Measurements from ENCODE around the gene GPRC6A. TPM values are rescaled to one million over a fixed set of nuclear protein-coding genes. Genes with fewer than 3 reads are reported as not detected.

GPRC6A gene
- polyA plus RNA-seq, 4 donors, result not detected

- 81 to 91% (median 82%) methylated on average over 2 of the region's 2 CpGs for WGBS, 3 donors
- no peaks in the 10 kb centered on the region for H3K27me3 ChIP-seq (ENCODE audit: control insufficient read depth in 3 of 3, insufficient read depth in 3 of 3, low read length in 3 of 3)
- no peaks in the 10 kb centered on the region for H3K4me1 ChIP-seq (ENCODE audit: control insufficient read depth in 3 of 3, insufficient read depth in 2 of 3, low read depth in 1 of 3, low read length in 2 of 3)
- H3K4me3 ChIP-seq (ENCODE audit: low read depth in 1 of 3, low read length in 3 of 3), result no peak overlapping the region
- no peaks in the 10 kb centered on the region for H3K36me3 ChIP-seq (ENCODE audit: control insufficient read depth in 3 of 3, insufficient read depth in 2 of 3, low read depth in 1 of 3, low read length in 3 of 3)
- no peak overlapping the region for H3K27ac ChIP-seq (ENCODE audit: low read depth in 1 of 3, low read length in 2 of 3)
- DNase-seq, result no peak
- peaks cover 0 to 5% of the 10 kb centered on the region in 2 donors for H3K9me3 ChIP-seq (ENCODE audit: control insufficient read depth in 2 of 2, insufficient read depth in 1 of 2, low read depth in 1 of 2, low read length in 1 of 2)
- FAIRE-seq, result no peak
Observed at GRCh38 chr6:116812051-116812650, 16.7 kb downstream of the GPRC6A start.

- Histone ChIP-seq H3K27me3 (ENCODE audit: control insufficient read depth in 3 of 3, insufficient read depth in 3 of 3, low read length in 3 of 3) (peaks cover 0 to 2% (median 0%) of the 10 kb centered on the region in 3 donors), H3K36me3 (ENCODE audit: control insufficient read depth in 3 of 3, insufficient read depth in 2 of 3, low read depth in 1 of 3, low read length in 3 of 3) (no peaks in the 10 kb centered on the region), H3K9me3 (ENCODE audit: control insufficient read depth in 2 of 2, insufficient read depth in 1 of 2, low read depth in 1 of 2, low read length in 1 of 2) (no peaks in the 10 kb centered on the region), H3K27ac (ENCODE audit: low read depth in 1 of 3, low read length in 2 of 3) (no peak overlapping the region), H3K4me3 (ENCODE audit: low read depth in 1 of 3, low read length in 3 of 3) (no peak overlapping the region), H3K4me1 (ENCODE audit: control insufficient read depth in 3 of 3, insufficient read depth in 2 of 3, low read depth in 1 of 3, low read length in 2 of 3) (no peaks in the 10 kb centered on the region)
- FAIRE-seq (no peak), DNase-seq (peak; percentile 4 to 5)
Observed at GRCh38 chr6:116801971-116802370, 26.9 kb downstream of the GPRC6A start.

- no peak overlapping the region for H3K4me3 ChIP-seq (ENCODE audit: low read depth in 1 of 3, low read length in 3 of 3)
- FAIRE-seq, result no peak
- H3K36me3 ChIP-seq (ENCODE audit: control insufficient read depth in 3 of 3, insufficient read depth in 2 of 3, low read depth in 1 of 3, low read length in 3 of 3), result no peaks in the 10 kb centered on the region
- DNase-seq, result no peak
- no peak overlapping the region for H3K27ac ChIP-seq (ENCODE audit: low read depth in 1 of 3, low read length in 2 of 3)
- no peaks in the 10 kb centered on the region for H3K9me3 ChIP-seq (ENCODE audit: control insufficient read depth in 2 of 2, insufficient read depth in 1 of 2, low read depth in 1 of 2, low read length in 1 of 2)
- peaks cover 0 to 2% (median 0%) of the 10 kb centered on the region in 3 donors for H3K27me3 ChIP-seq (ENCODE audit: control insufficient read depth in 3 of 3, insufficient read depth in 3 of 3, low read length in 3 of 3)
- no peaks in the 10 kb centered on the region for H3K4me1 ChIP-seq (ENCODE audit: control insufficient read depth in 3 of 3, insufficient read depth in 2 of 3, low read depth in 1 of 3, low read length in 2 of 3)
Observed at GRCh38 chr6:116799945-116800344, 28.9 kb downstream of the GPRC6A start.

- WGBS, 3 donors, result 55 to 56% (median 55%) methylated on average over 2 of the region's 2 CpGs
- Histone ChIP-seq H3K27me3 (ENCODE audit: control insufficient read depth in 3 of 3, insufficient read depth in 3 of 3, low read length in 3 of 3) (peaks cover 0 to 2% (median 0%) of the 10 kb centered on the region in 3 donors), H3K4me1 (ENCODE audit: control insufficient read depth in 3 of 3, insufficient read depth in 2 of 3, low read depth in 1 of 3, low read length in 2 of 3) (no peaks in the 10 kb centered on the region), H3K9me3 (ENCODE audit: control insufficient read depth in 2 of 2, insufficient read depth in 1 of 2, low read depth in 1 of 2, low read length in 1 of 2) (no peaks in the 10 kb centered on the region), H3K27ac (ENCODE audit: low read depth in 1 of 3, low read length in 2 of 3) (no peak overlapping the region), H3K36me3 (ENCODE audit: control insufficient read depth in 3 of 3, insufficient read depth in 2 of 3, low read depth in 1 of 3, low read length in 3 of 3) (no peaks in the 10 kb centered on the region), H3K4me3 (ENCODE audit: low read depth in 1 of 3, low read length in 3 of 3) (no peak overlapping the region)
- FAIRE-seq (no peak), DNase-seq (no peak)
Observed at GRCh38 chr6:116797585-116797984, 31.3 kb downstream of the GPRC6A start.

GRCh38 chr6:116793224-116793623 lies 35.7 kb downstream of the GPRC6A start:
- Histone ChIP-seq H3K4me3 (ENCODE audit: low read depth in 1 of 3, low read length in 3 of 3) (no peak overlapping the region), H3K36me3 (ENCODE audit: control insufficient read depth in 3 of 3, insufficient read depth in 2 of 3, low read depth in 1 of 3, low read length in 3 of 3) (no peaks in the 10 kb centered on the region), H3K9me3 (ENCODE audit: control insufficient read depth in 2 of 2, insufficient read depth in 1 of 2, low read depth in 1 of 2, low read length in 1 of 2) (no peaks in the 10 kb centered on the region), H3K27me3 (ENCODE audit: control insufficient read depth in 3 of 3, insufficient read depth in 3 of 3, low read length in 3 of 3) (no peaks in the 10 kb centered on the region), H3K27ac (ENCODE audit: low read depth in 1 of 3, low read length in 2 of 3) (no peak overlapping the region), H3K4me1 (ENCODE audit: control insufficient read depth in 3 of 3, insufficient read depth in 2 of 3, low read depth in 1 of 3, low read length in 2 of 3) (no peaks in the 10 kb centered on the region)
- DNase-seq (no peak), FAIRE-seq (no peak)
- 60 to 75% (median 68%) methylated on average over 3 of the region's 3 CpGs for WGBS, 3 donors

GRCh38 chr6:116783852-116784251 lies 45.0 kb downstream of the GPRC6A start:
- no peak for FAIRE-seq
- Histone ChIP-seq H3K27ac (ENCODE audit: low read depth in 1 of 3, low read length in 2 of 3) (no peak overlapping the region), H3K9me3 (ENCODE audit: control insufficient read depth in 2 of 2, insufficient read depth in 1 of 2, low read depth in 1 of 2, low read length in 1 of 2) (no peaks in the 10 kb centered on the region), H3K36me3 (ENCODE audit: control insufficient read depth in 3 of 3, insufficient read depth in 2 of 3, low read depth in 1 of 3, low read length in 3 of 3) (no peaks in the 10 kb centered on the region), H3K4me1 (ENCODE audit: control insufficient read depth in 3 of 3, insufficient read depth in 2 of 3, low read depth in 1 of 3, low read length in 2 of 3) (no peaks in the 10 kb centered on the region), H3K27me3 (ENCODE audit: control insufficient read depth in 3 of 3, insufficient read depth in 3 of 3, low read length in 3 of 3) (no peaks in the 10 kb centered on the region), H3K4me3 (ENCODE audit: low read depth in 1 of 3, low read length in 3 of 3) (no peak overlapping the region)
- 66 to 68% (median 67%) methylated on average over 5 of the region's 5 CpGs for WGBS, 3 donors
- DNase-seq, result no peak

GRCh38 chr6:116779573-116780164 lies 49.2 kb downstream of the GPRC6A start:
- Histone ChIP-seq H3K27me3 (ENCODE audit: control insufficient read depth in 3 of 3, insufficient read depth in 3 of 3, low read length in 3 of 3) (no peaks in the 10 kb centered on the region), H3K27ac (ENCODE audit: low read depth in 1 of 3, low read length in 2 of 3) (no peak overlapping the region), H3K36me3 (ENCODE audit: control insufficient read depth in 3 of 3, insufficient read depth in 2 of 3, low read depth in 1 of 3, low read length in 3 of 3) (no peaks in the 10 kb centered on the region), H3K4me1 (ENCODE audit: control insufficient read depth in 3 of 3, insufficient read depth in 2 of 3, low read depth in 1 of 3, low read length in 2 of 3) (no peaks in the 10 kb centered on the region), H3K4me3 (ENCODE audit: low read depth in 1 of 3, low read length in 3 of 3) (no peak overlapping the region), H3K9me3 (ENCODE audit: control insufficient read depth in 2 of 2, insufficient read depth in 1 of 2, low read depth in 1 of 2, low read length in 1 of 2) (no peaks in the 10 kb centered on the region)
- FAIRE-seq, result no peak
- 34 to 40% (median 35%) methylated on average over 13 of the region's 13 CpGs for WGBS, 3 donors
- peak; percentile 21 to 47 for DNase-seq

- H3K4me1 ChIP-seq (ENCODE audit: control insufficient read depth in 3 of 3, insufficient read depth in 2 of 3, low read depth in 1 of 3, low read length in 2 of 3), result no peaks in the 10 kb centered on the region
- FAIRE-seq (no peak), DNase-seq (no peak)
- H3K27me3 ChIP-seq (ENCODE audit: control insufficient read depth in 3 of 3, insufficient read depth in 3 of 3, low read length in 3 of 3), result no peaks in the 10 kb centered on the region
- H3K36me3 ChIP-seq (ENCODE audit: control insufficient read depth in 3 of 3, insufficient read depth in 2 of 3, low read depth in 1 of 3, low read length in 3 of 3), result no peaks in the 10 kb centered on the region
- no peaks in the 10 kb centered on the region for H3K9me3 ChIP-seq (ENCODE audit: control insufficient read depth in 2 of 2, insufficient read depth in 1 of 2, low read depth in 1 of 2, low read length in 1 of 2)
- H3K27ac ChIP-seq (ENCODE audit: low read depth in 1 of 3, low read length in 2 of 3), result no peak overlapping the region
- 68 to 75% (median 70%) methylated on average over 1 of the region's 1 CpG for WGBS, 3 donors
- no peak overlapping the region for H3K4me3 ChIP-seq (ENCODE audit: low read depth in 1 of 3, low read length in 3 of 3)
Observed at GRCh38 chr6:116773886-116774285, 55.0 kb downstream of the GPRC6A start.

GRCh38 chr6:116772450-116772849 lies 56.4 kb downstream of the GPRC6A start:
- WGBS, 3 donors, result 73 to 91% (median 76%) methylated on average over 1 of the region's 1 CpG
- Histone ChIP-seq H3K27ac (ENCODE audit: low read depth in 1 of 3, low read length in 2 of 3) (no peak overlapping the region), H3K9me3 (ENCODE audit: control insufficient read depth in 2 of 2, insufficient read depth in 1 of 2, low read depth in 1 of 2, low read length in 1 of 2) (no peaks in the 10 kb centered on the region), H3K36me3 (ENCODE audit: control insufficient read depth in 3 of 3, insufficient read depth in 2 of 3, low read depth in 1 of 3, low read length in 3 of 3) (no peaks in the 10 kb centered on the region), H3K4me3 (ENCODE audit: low read depth in 1 of 3, low read length in 3 of 3) (no peak overlapping the region), H3K4me1 (ENCODE audit: control insufficient read depth in 3 of 3, insufficient read depth in 2 of 3, low read depth in 1 of 3, low read length in 2 of 3) (no peaks in the 10 kb centered on the region), H3K27me3 (ENCODE audit: control insufficient read depth in 3 of 3, insufficient read depth in 3 of 3, low read length in 3 of 3) (no peaks in the 10 kb centered on the region)
- DNase-seq (no peak), FAIRE-seq (no peak)
